HEK293 (cell line): Measurements from ENCODE around the gene SH3RF1.

Experiments
- ATF2 ChIP-seq: fragments of 450-650 bp; formaldehyde crosslinking; IDR thresholded peaks from 2 replicates; pipeline ENCODE4 v1.5.1; 2016; ENCODE audit warnings: missing biosample characterization, missing genetic modification characterization, low read depth
- BCL6B ChIP-seq: fragments of 450-650 bp; formaldehyde crosslinking; IDR thresholded peaks from 2 replicates; pipeline ENCODE4 v1.5.1; 2017; ENCODE audit warnings: missing biosample characterization, missing genetic modification characterization
- HOXA7 ChIP-seq: sonication (generic); formaldehyde crosslinking; IDR thresholded peaks from 2 replicates; pipeline ENCODE4 v1.8.1; 2022; ENCODE audit warnings: missing genetic modification reagents, borderline replicate concordance
- MYNN ChIP-seq: fragments of 450-650 bp; formaldehyde crosslinking; IDR thresholded peaks from 2 replicates; pipeline ENCODE4 v1.5.1; 2016; ENCODE audit warnings: missing biosample characterization, missing genetic modification characterization, borderline replicate concordance
- OSR2 ChIP-seq: fragments of 450-650 bp; formaldehyde crosslinking; IDR thresholded peaks from 2 replicates; pipeline ENCODE4 v1.5.1; 2016; ENCODE audit warnings: missing biosample characterization, missing genetic modification characterization
- SCRT1 ChIP-seq: fragments of 450-650 bp; formaldehyde crosslinking; IDR thresholded peaks from 2 replicates; pipeline ENCODE4 v1.5.1; 2016; ENCODE audit warnings: missing biosample characterization, missing genetic modification characterization, borderline replicate concordance
- ZBTB26 ChIP-seq: fragments of 450-650 bp; formaldehyde crosslinking; optimal IDR thresholded peaks from 2 replicates; pipeline ENCODE3; 2016; ENCODE audit warnings: missing biosample characterization, mild to moderate bottlenecking, missing genetic modification characterization
- ZFP3 ChIP-seq: fragments of 450-650 bp; formaldehyde crosslinking; IDR thresholded peaks from 2 replicates; pipeline ENCODE4 v1.5.1; 2016; ENCODE audit warnings: low read depth, missing biosample characterization, missing genetic modification characterization
- ZNF121 ChIP-seq: fragments of 450-650 bp; formaldehyde crosslinking; IDR thresholded peaks from 2 replicates; pipeline ENCODE4 v1.5.1; 2016; ENCODE audit warnings: missing biosample characterization, missing genetic modification characterization
- ZNF140 ChIP-seq: fragments of 450-650 bp; formaldehyde crosslinking; IDR thresholded peaks from 2 replicates; pipeline ENCODE4 v1.5.1; 2016; ENCODE audit warnings: missing biosample characterization, missing genetic modification characterization
- ZNF148 ChIP-seq: fragments of 450-650 bp; formaldehyde crosslinking; IDR thresholded peaks from 2 replicates; pipeline ENCODE4 v1.5.0; 2017; ENCODE audit warnings: missing biosample characterization, missing genetic modification characterization, borderline replicate concordance
- ZNF157 ChIP-seq: fragments of 450-650 bp; formaldehyde crosslinking; IDR thresholded peaks from 2 replicates; pipeline ENCODE4 v1.5.1; 2016; ENCODE audit warnings: missing biosample characterization, missing genetic modification characterization
- ZNF211 ChIP-seq: fragments of 450-650 bp; formaldehyde crosslinking; IDR thresholded peaks from 2 replicates; pipeline ENCODE4 v1.5.1; 2016; ENCODE audit warnings: low read depth, missing biosample characterization, missing genetic modification characterization
- ZNF223 ChIP-seq: fragments of 450-650 bp; formaldehyde crosslinking; IDR thresholded peaks from 2 replicates; pipeline ENCODE4 v1.5.1; 2016; ENCODE audit warnings: missing biosample characterization, missing genetic modification characterization
- ZNF266 ChIP-seq: fragments of 450-650 bp; formaldehyde crosslinking; IDR thresholded peaks from 2 replicates; pipeline ENCODE4 v1.5.1; 2016; ENCODE audit warnings: missing biosample characterization, missing genetic modification characterization, low read depth
- ZNF362 ChIP-seq: fragments of 450-650 bp; formaldehyde crosslinking; IDR thresholded peaks from 2 replicates; pipeline ENCODE4 v1.5.1; 2016; ENCODE audit warnings: missing biosample characterization, missing genetic modification characterization
- ZNF391 ChIP-seq: fragments of 450-650 bp; formaldehyde crosslinking; IDR thresholded peaks from 2 replicates; pipeline ENCODE4 v1.5.1; 2016; ENCODE audit warnings: low read depth, missing biosample characterization, missing genetic modification characterization, borderline replicate concordance
- ZNF449 ChIP-seq: fragments of 450-650 bp; formaldehyde crosslinking; IDR thresholded peaks from 2 replicates; pipeline ENCODE4 v1.5.1; 2017; ENCODE audit warnings: missing biosample characterization, mild to moderate bottlenecking, missing genetic modification characterization, moderate library complexity
- ZNF510 ChIP-seq: fragments of 450-650 bp; formaldehyde crosslinking; IDR thresholded peaks from 2 replicates; pipeline ENCODE4 v1.5.1; 2018; ENCODE audit warnings: mild to moderate bottlenecking, missing genetic modification characterization, missing biosample characterization; ENCODE audit not compliant: insufficient replicate concordance
- ZNF521 ChIP-seq: fragments of 450-650 bp; formaldehyde crosslinking; IDR thresholded peaks from 2 replicates; pipeline ENCODE4 v1.5.1; 2017; ENCODE audit warnings: missing biosample characterization, mild to moderate bottlenecking, missing genetic modification characterization
- ZNF639 ChIP-seq: fragments of 450-650 bp; formaldehyde crosslinking; IDR thresholded peaks from 2 replicates; pipeline ENCODE4 v1.5.1; 2016; ENCODE audit warnings: missing biosample characterization, missing genetic modification characterization
- ZNF645 ChIP-seq: fragments of 450-650 bp; formaldehyde crosslinking; IDR thresholded peaks from 2 replicates; pipeline ENCODE4; 2016; ENCODE audit warnings: missing biosample characterization, missing genetic modification characterization
- ZNF658 ChIP-seq: fragments of 450-650 bp; formaldehyde crosslinking; IDR thresholded peaks from 2 replicates; pipeline ENCODE4; 2016; ENCODE audit warnings: missing biosample characterization, missing genetic modification characterization
- ZNF664 ChIP-seq: fragments of 450-650 bp; formaldehyde crosslinking; IDR thresholded peaks from 2 replicates; pipeline ENCODE4 v1.5.1; 2016; ENCODE audit warnings: missing biosample characterization, missing genetic modification characterization
- ZNF747 ChIP-seq: fragments of 450-650 bp; formaldehyde crosslinking; IDR thresholded peaks from 2 replicates; pipeline ENCODE4 v1.5.1; 2016; ENCODE audit warnings: missing biosample characterization, missing genetic modification characterization
- ZNF76 ChIP-seq: fragments of 450-650 bp; formaldehyde crosslinking; IDR thresholded peaks from 2 replicates; pipeline ENCODE4; 2016; ENCODE audit warnings: low read depth, missing biosample characterization, missing genetic modification characterization, borderline replicate concordance
- ZNF768 ChIP-seq: fragments of 450-650 bp; formaldehyde crosslinking; IDR thresholded peaks from 2 replicates; pipeline ENCODE4 v1.5.1; 2018; ENCODE audit warnings: missing biosample characterization, mild to moderate bottlenecking, missing genetic modification characterization
- ZNF791 ChIP-seq: fragments of 450-650 bp; formaldehyde crosslinking; IDR thresholded peaks from 2 replicates; pipeline ENCODE4 v1.5.1; 2016; ENCODE audit warnings: missing biosample characterization, missing genetic modification characterization

The SH3RF1 gene

GRCh38 chr4:169312690-169313422, 42.1 kb upstream of the SH3RF1 start (continued):
- TF ChIP-seq ZNF76 (tag by site-specific recombination) (no peak), SCRT1 (no peak), ZNF140 (tag by site-specific recombination) (no peak), ZNF664 (tag by site-specific recombination) (peak; percentile 50), ZNF791 (no peak), ZNF658 (tag by site-specific recombination) (no peak), ZNF510 (tag by site-specific recombination) (peak; percentile 30), ZNF391 (tag by site-specific recombination) (no peak), MYNN (tag by site-specific recombination) (no peak), HOXA7 (CRISPR knock-in tag) (no peak), ZNF747 (tag by site-specific recombination) (no peak), ZNF362 (tag by site-specific recombination) (no peak), ZNF449 (tag by site-specific recombination) (no peak), ZBTB26 (tag by site-specific recombination) (no peak), ZNF768 (tag by site-specific recombination) (no peak), ZNF157 (tag by site-specific recombination) (no peak), ATF2 (tag by site-specific recombination) (peak; percentile 91), ZNF211 (tag by site-specific recombination) (peak; percentile 84), ZNF266 (tag by site-specific recombination) (no peak), OSR2 (tag by site-specific recombination) (peak; percentile 97), ZNF645 (no peak), ZNF148 (no peak), ZNF121 (tag by site-specific recombination) (no peak), ZFP3 (tag by site-specific recombination) (no peak), ZNF223 (tag by site-specific recombination) (no peak), BCL6B (tag by site-specific recombination) (peak; percentile 55; the same call in 1 of the 2 replicates), ZNF639 (tag by site-specific recombination) (no peak), ZNF521 (no peak)
